IMR-90 (cell line): ENCODE measurements around the gene FNDC4. TPM values are rescaled to one million over a fixed set of nuclear protein-coding genes. Genes with fewer than 3 reads are reported as not detected.

Experiments used
- ATAC-seq: fragments of 200-7000 bp; cut with Tn5 transposase; 2 replicates; pipeline ENCODE4 v1.9.1; 2020; ENCODE audit warnings: low read depth, mild to moderate bottlenecking, moderate library complexity
- BruUV-seq: library from RNA; stranded (reverse); fragments of 400-500 nt; replicated peaks from 2 replicates; lab custom pipeline; 2021; lab: Mats Ljungman, UMichigan
- CTCF ChIA-PET: fragments of 300-600 bp; formaldehyde crosslinking; extraction: SDS; loops from one replicate; lab custom pipeline; 2021; ENCODE audit warnings: antibody characterized with exemption; lab: Yijun Ruan, JAX
- POLR2A ChIA-PET: fragments of 300-600 bp; sonication (Branson Sonifier 250); formaldehyde crosslinking; loops from one replicate; lab custom pipeline; 2022; ENCODE audit warnings: antibody characterized with exemption; ENCODE audit not compliant: unreplicated experiment; lab: Charles Lee
- DNase-seq: peaks from one replicate; pipeline ENCODE4 v3.0.0; 2013
- H2AFZ ChIP-seq: replicated peaks from 2 replicates; pipeline ENCODE3; 2013; ENCODE audit warnings: low read length, mild to moderate bottlenecking; ENCODE audit not compliant: poor library complexity
- H2AK5ac ChIP-seq: 2 replicates; pipeline ENCODE4 v1.6.1; 2013; ENCODE audit warnings: low read depth, low read length, inconsistent platforms
- H2AK9ac ChIP-seq: replicated peaks from 2 replicates; pipeline ENCODE3; 2013; ENCODE audit warnings: mild to moderate bottlenecking, low read depth, low read length, moderate library complexity; ENCODE audit not compliant: poor library complexity
- H2BK120ac ChIP-seq: 2 replicates; pipeline ENCODE4 v1.6.1; 2013; ENCODE audit warnings: low read depth, low read length, inconsistent platforms
- H2BK15ac ChIP-seq: 3 replicates; pipeline ENCODE4 v1.6.1; 2013; ENCODE audit warnings: low read depth, low read length, inconsistent platforms
- H2BK20ac ChIP-seq: 2 replicates; pipeline ENCODE4 v1.6.1; 2013; ENCODE audit warnings: low read depth, mild to moderate bottlenecking, inconsistent platforms, low read length, moderate library complexity
- H2BK5ac ChIP-seq: 2 replicates; pipeline ENCODE4 v1.6.1; 2013; ENCODE audit warnings: mild to moderate bottlenecking, low read depth, low read length, inconsistent platforms; ENCODE audit not compliant: poor library complexity, severe bottlenecking
- H3K14ac ChIP-seq: replicated peaks from 2 replicates; pipeline ENCODE4 v1.6.1; 2013; ENCODE audit warnings: low read depth, low read length, inconsistent platforms
- H3K18ac ChIP-seq: 2 replicates; pipeline ENCODE4 v1.6.1; 2013; ENCODE audit warnings: low read depth, low read length, control low read depth
- H3K23ac ChIP-seq: 2 replicates; pipeline ENCODE4 v1.6.1; 2013; ENCODE audit warnings: low read depth, low read length, inconsistent platforms
- H3K27ac ChIP-seq: 2 replicates; pipeline ENCODE4 v1.5.1; 2013; ENCODE audit warnings: mild to moderate bottlenecking, control low read depth, low read length; ENCODE audit not compliant: insufficient read depth
- H3K27me3 ChIP-seq: 2 replicates; pipeline ENCODE4 v1.6.1; 2013; ENCODE audit warnings: low read length; ENCODE audit not compliant: control insufficient read depth, insufficient read depth
- H3K36me3 ChIP-seq: 2 replicates; pipeline ENCODE4 v1.6.1; 2013; ENCODE audit warnings: low read length, mixed read lengths; ENCODE audit not compliant: control insufficient read depth, insufficient read depth
- H3K4ac ChIP-seq: 2 replicates; pipeline ENCODE4 v1.6.1; 2013; ENCODE audit warnings: low read depth, low read length, inconsistent platforms
- H3K4me1 ChIP-seq: 2 replicates; pipeline ENCODE4 v1.6.1; 2013; ENCODE audit warnings: low read length, mixed read lengths; ENCODE audit not compliant: control insufficient read depth, insufficient read depth
- H3K4me2 ChIP-seq: 2 replicates; pipeline ENCODE4 v1.6.1; 2013; ENCODE audit warnings: low read depth, mild to moderate bottlenecking, control low read depth, low read length, moderate library complexity
- H3K4me3 ChIP-seq: 2 replicates; pipeline ENCODE4 v1.5.1; 2013; ENCODE audit warnings: low read depth, mild to moderate bottlenecking, control low read depth, low read length, moderate library complexity; ENCODE audit not compliant: insufficient read depth
- H3K56ac ChIP-seq: 2 replicates; pipeline ENCODE4 v1.6.1; 2013; ENCODE audit warnings: low read length, inconsistent platforms; ENCODE audit not compliant: insufficient read depth; ENCODE audit errors: extremely low read depth
- H3K79me1 ChIP-seq, 2 experiments: 2 replicates each; pipeline ENCODE4 v1.6.1; 2013; ENCODE audit warnings: low read length in 2 of 2, inconsistent platforms in 1 of 2, low read depth in 1 of 2
- H3K9ac ChIP-seq: 2 replicates; pipeline ENCODE4 v1.6.1; 2013; ENCODE audit warnings: low read depth, low read length, control low read depth
- H3K9me1 ChIP-seq: 2 replicates; pipeline ENCODE4 v1.6.1; 2013; ENCODE audit warnings: low read length, inconsistent platforms; ENCODE audit not compliant: insufficient read depth
- H3K9me3 ChIP-seq: 2 replicates; pipeline ENCODE4 v1.6.1; 2013; ENCODE audit warnings: low read length; ENCODE audit not compliant: control insufficient read depth, insufficient read depth
- H4K20me1 ChIP-seq: 2 replicates; pipeline ENCODE4 v1.6.1; 2013; ENCODE audit warnings: low read length, inconsistent platforms; ENCODE audit not compliant: insufficient read depth
- H4K5ac ChIP-seq: 2 replicates; pipeline ENCODE4 v1.6.1; 2013; ENCODE audit warnings: mild to moderate bottlenecking, low read depth, low read length, control low read depth
- H4K8ac ChIP-seq, 2 experiments: 2 replicates each; pipeline ENCODE4 v1.6.1; 2013; ENCODE audit warnings: low read depth in 2 of 2, low read length in 2 of 2, control low read depth in 1 of 2, inconsistent platforms in 1 of 2
- H4K91ac ChIP-seq: 2 replicates; pipeline ENCODE4 v1.6.1; 2013; ENCODE audit warnings: low read depth, low read length, inconsistent platforms; ENCODE audit not compliant: insufficient read depth
- BHLHE40 ChIP-seq: fragments of 150-350 bp; IDR thresholded peaks from 2 replicates; pipeline ENCODE4 v1.6.1; 2016; ENCODE audit warnings: mild to moderate bottlenecking, low read depth, low read length
- CEBPB ChIP-seq: IDR thresholded peaks from 2 replicates; pipeline ENCODE4 v1.6.1; 2012; ENCODE audit warnings: low read depth, low read length, improper control_type of control experiment
- CHD1 ChIP-seq: IDR thresholded peaks from 2 replicates; pipeline ENCODE4 v1.6.1; 2012; ENCODE audit warnings: low read depth, low read length, improper control_type of control experiment
- ELK1 ChIP-seq: fragments of 150-350 bp; IDR thresholded peaks from 2 replicates; pipeline ENCODE4 v1.6.1; 2016; ENCODE audit warnings: low read depth, mild to moderate bottlenecking, low read length, moderate library complexity, borderline replicate concordance
- FOS ChIP-seq: fragments of 150-350 bp; IDR thresholded peaks from 2 replicates; pipeline ENCODE4 v1.6.1; 2016; ENCODE audit warnings: low read depth, low read length
- MAFK ChIP-seq: IDR thresholded peaks from 2 replicates; pipeline ENCODE4 v1.6.1; 2012; ENCODE audit warnings: low read depth, low read length, improper control_type of control experiment
- MAZ ChIP-seq: IDR thresholded peaks from 2 replicates; pipeline ENCODE4 v1.6.1; 2012; ENCODE audit warnings: low read depth, mild to moderate bottlenecking, low read length, improper control_type of control experiment, moderate library complexity, borderline replicate concordance
- MXI1 ChIP-seq: IDR thresholded peaks from 2 replicates; pipeline ENCODE4 v1.6.1; 2012; ENCODE audit warnings: low read depth, mild to moderate bottlenecking, low read length, moderate library complexity, borderline replicate concordance
- NFE2L2 ChIP-seq: fragments of 150-350 bp; IDR thresholded peaks from 2 replicates; pipeline ENCODE4 v1.6.1; 2016; ENCODE audit warnings: low read depth, mild to moderate bottlenecking, low read length
- POLR2A ChIP-seq: IDR thresholded peaks from 2 replicates; pipeline ENCODE4 v1.6.1; 2012; ENCODE audit warnings: mild to moderate bottlenecking, low read depth, low read length
- RAD21 ChIP-seq: IDR thresholded peaks from 2 replicates; pipeline ENCODE4 v1.6.1; 2012; ENCODE audit warnings: low read length, improper control_type of control experiment
- RCOR1 ChIP-seq: IDR thresholded peaks from 2 replicates; pipeline ENCODE4 v1.6.1; 2012; ENCODE audit warnings: mild to moderate bottlenecking, low read length, improper control_type of control experiment; ENCODE audit not compliant: insufficient replicate concordance
- RFX5 ChIP-seq: IDR thresholded peaks from 2 replicates; pipeline ENCODE4 v1.8.0; 2012; ENCODE audit warnings: low read depth, mild to moderate bottlenecking, low read length, moderate library complexity
- SMC3 ChIP-seq: fragments of 150-350 bp; IDR thresholded peaks from 2 replicates; pipeline ENCODE4 v1.6.1; 2016; ENCODE audit warnings: low read depth, mild to moderate bottlenecking, antibody characterized with exemption, low read length, moderate library complexity
- USF2 ChIP-seq: fragments of 150-350 bp; IDR thresholded peaks from 2 replicates; pipeline ENCODE4 v1.6.1; 2017; ENCODE audit warnings: mild to moderate bottlenecking, antibody characterized with exemption, low read length, low read depth
- WGBS, 2 experiments: methylation state at CpG; one replicate each; pipeline versions ENCODE4 v1.1.5 to v1.1.7; 2013; ENCODE audit warnings: missing lambda C conversion rate in 2 of 2; ENCODE audit not compliant: insufficient read length in 1 of 2; ENCODE audit errors: extremely low coverage in 2 of 2; 5-methylcytosine and 5-hydroxymethylcytosine counted together
- dilution Hi-C: fragments of 300-500 bp; cut with HindIII; formaldehyde crosslinking; loops from one replicate; pipeline ENCODE4 v1.14.3; 2018; ENCODE audit warnings: low sequenced_read_pairs; ENCODE audit not compliant: unreplicated experiment
- in situ Hi-C: fragments of 300-500 bp; cut with MboI; formaldehyde crosslinking; loops from 3 replicates; pipeline ENCODE4 v1.14.3; 2019; ENCODE audit warnings: low sequenced_read_pairs, inconsistent platforms, mixed read lengths
- intact Hi-C: fragments of 100-400 bp; cut with micrococcal nuclease; formaldehyde crosslinking; loops from 2 replicates; pipeline ENCODE4 v1.10.0; 2022
- polyA plus RNA-seq, 3 experiments: library from polyadenylated mRNA; depleted of rRNA; stranded (reverse); fragments of >200 nt; gene quantifications; 2 replicates each; pipeline ENCODE4 v1.2.3, GENCODE V29; 2012; ENCODE audit warnings: low replicate concordance in 1 of 3
- total RNA-seq: library from RNA; depleted of rRNA; stranded (reverse); fragments of >200 nt; gene quantifications from 2 replicates; pipeline ENCODE4 v1.2.3, GENCODE V29; 2012
- TF ChIP-seq, protein P1 (sequence below): conservative IDR thresholded peaks from 2 replicates; pipeline ENCODE4 v1.5.1; 2012; ENCODE audit warnings: mild to moderate bottlenecking, low read depth, low read length, improper control_type of control experiment

Gene FNDC4
- total and polyA plus RNA-seq, 2 of the 4 experiments (the other 2 are of a cell fraction), result 7.3 to 11.1 TPM

- Histone ChIP-seq H3K23ac (no peak overlapping the region), H3K9me3 (no peaks in the 10 kb centered on the region), H3K4me2 (no peak overlapping the region), H2BK120ac (no peak overlapping the region), H4K8ac (no peak overlapping the region), H3K4ac (no peak overlapping the region), H2BK20ac (no peak overlapping the region), H4K91ac (no peak overlapping the region), H3K79me1 (no peaks in the 10 kb centered on the region), H3K56ac (no peak overlapping the region), H3K27ac (no peak overlapping the region), H4K20me1 (no peaks in the 10 kb centered on the region), H3K4me1 (no peaks in the 10 kb centered on the region), H4K5ac (no peak overlapping the region), H2BK5ac (no peak overlapping the region), H2AK9ac (no peak overlapping the region), H3K9ac (no peak overlapping the region), H2BK15ac (no peak overlapping the region), H3K14ac (no peak overlapping the region), H3K36me3 (peaks cover 46% of the 10 kb centered on the region), H3K4me3 (no peak overlapping the region), H2AFZ (no peak overlapping the region), H3K27me3 (no peaks in the 10 kb centered on the region), H3K9me1 (0 out of 2 replicates have a peak, but pooled peaks cover 7% of the 10 kb centered on the region), H2AK5ac (no peak overlapping the region), H3K18ac (no peak overlapping the region)
- intact Hi-C loops, result no loop called here
- no peak for TF ChIP-seq RFX5
- TF ChIP-seq CEBPB, result no peak
- no peak for TF ChIP-seq MXI1
- TF ChIP-seq SMC3, result no peak
- no peak for TF ChIP-seq MAFK
- no peak for TF ChIP-seq MAZ
- TF ChIP-seq RCOR1, result no peak
- TF ChIP-seq RAD21, result no peak
- TF ChIP-seq POLR2A, result no peak
- no peak for TF ChIP-seq FOS
- TF ChIP-seq BHLHE40, result no peak
- no peak for TF ChIP-seq NFE2L2
- TF ChIP-seq, protein P1, sequence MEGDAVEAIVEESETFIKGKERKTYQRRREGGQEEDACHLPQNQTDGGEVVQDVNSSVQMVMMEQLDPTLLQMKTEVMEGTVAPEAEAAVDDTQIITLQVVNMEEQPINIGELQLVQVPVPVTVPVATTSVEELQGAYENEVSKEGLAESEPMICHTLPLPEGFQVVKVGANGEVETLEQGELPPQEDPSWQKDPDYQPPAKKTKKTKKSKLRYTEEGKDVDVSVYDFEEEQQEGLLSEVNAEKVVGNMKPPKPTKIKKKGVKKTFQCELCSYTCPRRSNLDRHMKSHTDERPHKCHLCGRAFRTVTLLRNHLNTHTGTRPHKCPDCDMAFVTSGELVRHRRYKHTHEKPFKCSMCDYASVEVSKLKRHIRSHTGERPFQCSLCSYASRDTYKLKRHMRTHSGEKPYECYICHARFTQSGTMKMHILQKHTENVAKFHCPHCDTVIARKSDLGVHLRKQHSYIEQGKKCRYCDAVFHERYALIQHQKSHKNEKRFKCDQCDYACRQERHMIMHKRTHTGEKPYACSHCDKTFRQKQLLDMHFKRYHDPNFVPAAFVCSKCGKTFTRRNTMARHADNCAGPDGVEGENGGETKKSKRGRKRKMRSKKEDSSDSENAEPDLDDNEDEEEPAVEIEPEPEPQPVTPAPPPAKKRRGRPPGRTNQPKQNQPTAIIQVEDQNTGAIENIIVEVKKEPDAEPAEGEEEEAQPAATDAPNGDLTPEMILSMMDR, result no peak
- no peak for TF ChIP-seq USF2
- no peak for TF ChIP-seq CHD1
- TF ChIP-seq ELK1, result no peak
- BruUV-seq, result no TSS peak
- ATAC-seq, result no peak
- in situ Hi-C loops, result no loop called here
- CTCF ChIA-PET, result no interaction called here
- WGBS, 2 experiments, result no CpG with 5 or more reads among the region's 7 CpGs
- no peak for DNase-seq
- dilution Hi-C loops, result no loop called here
- POLR2A ChIA-PET, result interaction anchor here (0.6 kb wide), 1 partner anchor 8 kb away, joined by 3 read pairs; no protein-coding TSS in a partner anchor
Measured at GRCh38 chr2:27453968-27454367, 41.0 kb downstream of the FNDC4 start.
